Lower leg skin (tissue), 4 donors: ENCODE data around the gene IL10RB. TPM values are rescaled to one million over a fixed set of nuclear protein-coding genes. Genes with fewer than 3 reads are reported as not detected.

ENCODE experiments used
- DNase-seq, 2 donors: peaks; one replicate each; pipeline ENCODE4 v3.0.0-alpha.2; 2019; ENCODE audit warnings: low spot score in 2 of 2
- H3K4me3 ChIP-seq: fragments of 200-600 bp; sonication (generic); 2 replicates; pipeline ENCODE4 v1.5.1; 2017; ENCODE audit warnings: mild to moderate bottlenecking, low read depth; ENCODE audit not compliant: poor library complexity, severe bottlenecking
- POLR2A ChIP-seq, 2 donors: fragments of 450-650 bp; IDR thresholded peaks; one replicate each; pipeline ENCODE4 v1.6.1; 2016 to 2017; ENCODE audit warnings: antibody characterized with exemption in 2 of 2, mild to moderate bottlenecking in 1 of 2, moderate library complexity in 1 of 2
- WGBS, 2 donors: methylation state at CpG; one replicate each; pipeline ENCODE4 v1.1.5; 2018; 5-methylcytosine and 5-hydroxymethylcytosine counted together
- intact Hi-C: fragments of 100-400 bp; cut with DNase I; formaldehyde crosslinking; loops from one replicate; pipeline ENCODE4 v1.15.0; 2023; ENCODE audit warnings: low total_unique reads
- total RNA-seq, 4 donors: library from RNA; depleted of rRNA; stranded (reverse); fragments of >200 nt; gene quantifications; one replicate each; pipeline ENCODE4 v1.1.0, GENCODE V29; 2016
- TF ChIP-seq, protein P1 (sequence below), 3 donors: fragments of 450-650 bp; IDR thresholded peaks; one replicate each; pipeline ENCODE4 v1.5.1; 2016; ENCODE audit warnings: antibody characterized with exemption in 3 of 3, mild to moderate bottlenecking in 3 of 3, moderate library complexity in 2 of 3

The IL10RB gene
- total RNA-seq, 4 donors from 2014 or later, result 27.6 to 33.3 (median 30.2) TPM

DNA sequence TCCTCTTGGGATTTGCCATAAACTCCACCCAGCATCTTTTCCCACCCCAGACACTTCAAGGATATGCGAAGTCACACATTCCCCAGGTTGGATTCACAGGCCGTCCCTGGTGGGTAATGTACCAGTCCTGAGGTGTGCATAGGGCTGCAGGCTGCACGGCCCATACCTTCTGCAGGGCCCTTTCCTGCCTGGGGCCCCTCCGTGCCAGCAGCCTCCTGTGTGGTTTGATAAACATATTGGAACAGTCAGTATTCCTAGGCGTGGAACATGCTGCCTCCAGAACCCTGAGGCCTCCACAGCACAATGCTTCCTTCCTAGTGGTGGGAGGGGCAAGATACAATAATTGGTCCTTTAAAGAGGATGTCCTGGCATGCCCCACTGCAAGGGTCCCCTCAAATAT, 26.6 kb downstream of the IL10RB start:
- intact Hi-C loops, result no loop called here
- H3K4me3 ChIP-seq, result no peak overlapping the region
- 75 to 79% methylated on average over 4 to 5 of the region's 5 CpGs for WGBS, 2 donors
- TF ChIP-seq POLR2A (IDR thresholded peaks at IDR 0.05), result no peak
- TF ChIP-seq, protein P1, sequence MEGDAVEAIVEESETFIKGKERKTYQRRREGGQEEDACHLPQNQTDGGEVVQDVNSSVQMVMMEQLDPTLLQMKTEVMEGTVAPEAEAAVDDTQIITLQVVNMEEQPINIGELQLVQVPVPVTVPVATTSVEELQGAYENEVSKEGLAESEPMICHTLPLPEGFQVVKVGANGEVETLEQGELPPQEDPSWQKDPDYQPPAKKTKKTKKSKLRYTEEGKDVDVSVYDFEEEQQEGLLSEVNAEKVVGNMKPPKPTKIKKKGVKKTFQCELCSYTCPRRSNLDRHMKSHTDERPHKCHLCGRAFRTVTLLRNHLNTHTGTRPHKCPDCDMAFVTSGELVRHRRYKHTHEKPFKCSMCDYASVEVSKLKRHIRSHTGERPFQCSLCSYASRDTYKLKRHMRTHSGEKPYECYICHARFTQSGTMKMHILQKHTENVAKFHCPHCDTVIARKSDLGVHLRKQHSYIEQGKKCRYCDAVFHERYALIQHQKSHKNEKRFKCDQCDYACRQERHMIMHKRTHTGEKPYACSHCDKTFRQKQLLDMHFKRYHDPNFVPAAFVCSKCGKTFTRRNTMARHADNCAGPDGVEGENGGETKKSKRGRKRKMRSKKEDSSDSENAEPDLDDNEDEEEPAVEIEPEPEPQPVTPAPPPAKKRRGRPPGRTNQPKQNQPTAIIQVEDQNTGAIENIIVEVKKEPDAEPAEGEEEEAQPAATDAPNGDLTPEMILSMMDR (IDR thresholded peaks at IDR 0.05), result no peak
- peak in 1 of 2 donors; percentile 76 for DNase-seq

DNA sequence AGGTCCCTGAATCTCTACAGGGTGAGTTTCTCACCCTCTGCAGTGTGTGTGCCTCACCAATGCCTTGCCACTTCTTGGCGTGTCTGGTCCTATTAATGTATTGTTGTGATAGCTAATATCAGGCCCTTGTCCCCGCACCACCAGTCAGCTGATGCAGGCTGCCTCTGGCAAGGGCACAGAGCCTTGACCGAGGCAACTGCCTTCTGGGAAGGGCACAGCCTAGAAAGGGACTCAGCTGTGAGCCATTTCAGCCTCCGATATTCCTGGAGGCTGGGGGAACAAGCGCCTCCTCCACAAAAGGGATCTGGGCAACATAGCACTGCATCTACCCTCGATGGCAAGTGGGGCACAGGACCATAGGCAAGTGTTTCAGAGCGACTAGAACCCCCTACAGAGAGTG, 27.0 kb downstream of the IL10RB start:
- TF ChIP-seq POLR2A (IDR thresholded peaks at IDR 0.05), result no peak
- TF ChIP-seq, protein P1 (IDR thresholded peaks at IDR 0.05), result no peak
- intact Hi-C loops, result no loop called here

DNA sequence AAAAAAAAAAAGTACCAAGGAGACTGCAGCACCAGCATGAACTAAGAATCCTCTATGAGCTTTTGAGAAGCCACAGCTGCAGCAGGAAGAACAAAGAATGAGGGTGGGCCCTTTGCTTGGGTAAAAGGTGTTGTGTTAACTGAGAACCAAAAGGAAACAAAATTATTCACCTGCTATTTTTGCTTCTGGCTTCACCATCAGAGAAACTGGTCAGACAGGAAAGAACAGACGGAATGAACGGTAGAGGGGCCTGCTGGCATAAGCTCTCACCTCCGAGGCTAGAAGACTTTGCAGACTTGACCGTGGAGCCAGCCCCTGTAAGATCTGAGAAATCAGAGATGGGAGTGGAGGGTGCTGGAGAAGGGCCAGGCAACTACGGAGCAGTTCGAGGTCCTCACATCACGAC, 27.6 kb downstream of the IL10RB start:
- TF ChIP-seq, protein P1 (IDR thresholded peaks at IDR 0.05), result no peak
- no peak for TF ChIP-seq POLR2A (IDR thresholded peaks at IDR 0.05)
- intact Hi-C loops, result no loop called here
- no peak overlapping the region for H3K4me3 ChIP-seq
- DNase-seq, result peak in 1 of 2 donors; percentile 50
- WGBS, 2 donors, result 46 to 54% methylated on average over 7 of the region's 7 CpGs

More for the DNA sequence above, 27.0 kb downstream of the IL10RB start:
- WGBS, 2 donors, result 90 to 98% methylated on average over 7 of the region's 7 CpGs
- H3K4me3 ChIP-seq, result no peak overlapping the region
- peak in 1 of 2 donors; percentile 68 for DNase-seq

DNA sequence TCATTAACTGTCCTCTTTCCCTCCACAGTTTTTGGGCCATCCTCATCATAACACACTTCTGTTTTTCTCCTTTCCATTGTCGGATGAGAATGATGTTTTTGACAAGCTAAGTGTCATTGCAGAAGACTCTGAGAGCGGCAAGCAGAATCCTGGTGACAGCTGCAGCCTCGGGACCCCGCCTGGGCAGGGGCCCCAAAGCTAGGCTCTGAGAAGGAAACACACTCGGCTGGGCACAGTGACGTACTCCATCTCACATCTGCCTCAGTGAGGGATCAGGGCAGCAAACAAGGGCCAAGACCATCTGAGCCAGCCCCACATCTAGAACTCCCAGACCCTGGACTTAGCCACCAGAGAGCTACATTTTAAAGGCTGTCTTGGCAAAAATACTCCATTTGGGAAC, 30.0 kb downstream of the IL10RB start:
- WGBS, 2 donors, result 91 to 97% methylated on average over 6 of the region's 6 CpGs
- H3K4me3 ChIP-seq, result no peak overlapping the region
- DNase-seq, result no peak
- intact Hi-C loops, result no loop called here
- TF ChIP-seq, protein P1 (IDR thresholded peaks at IDR 0.05), result no peak
- TF ChIP-seq POLR2A (IDR thresholded peaks at IDR 0.05), result no peak

DNA sequence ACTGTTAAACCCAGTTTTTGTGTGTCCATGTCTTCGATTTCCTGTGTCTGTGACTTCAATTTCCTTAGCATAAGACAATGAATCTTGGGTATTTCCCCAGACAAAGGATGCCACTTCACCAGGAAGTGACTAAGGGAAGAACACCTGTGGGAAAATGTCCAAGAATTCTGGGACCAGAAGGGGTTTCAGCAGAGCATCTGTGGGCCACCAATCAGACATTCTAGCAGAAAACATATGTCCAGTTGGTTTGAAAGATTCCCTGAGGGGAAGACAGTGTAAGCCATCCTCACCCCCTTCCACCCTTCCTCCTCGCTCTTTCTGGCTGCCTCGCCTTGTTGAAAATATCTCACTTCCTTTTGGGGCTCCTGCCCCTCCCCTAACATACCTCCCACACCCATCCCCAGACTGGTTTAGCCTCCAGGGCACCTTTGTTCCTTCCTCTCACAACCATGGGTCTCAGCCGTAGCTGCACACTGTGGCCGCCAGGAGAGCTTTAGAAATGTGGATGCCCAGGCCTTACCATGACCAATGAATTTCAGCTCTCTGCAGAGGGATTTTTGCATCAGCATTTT, 33.1 kb downstream of the IL10RB start:
- DNase-seq, result no peak
- intact Hi-C loops, result no loop called here
- TF ChIP-seq POLR2A (IDR thresholded peaks at IDR 0.05), result no peak
- TF ChIP-seq, protein P1 (IDR thresholded peaks at IDR 0.05), result no peak
- H3K4me3 ChIP-seq, result no peak overlapping the region
- 38 to 49% methylated on average over 5 of the region's 5 CpGs for WGBS, 2 donors
